ENCODE results near the gene MSI2.

The MSI2 gene

GRCh38 chr17:57671667-57672632, 415.6 kb downstream of the MSI2 start:
- DNase-seq (ENCODE audit: low read depth, low spot score) = no peak
- H3K36me3 ChIP-seq (ENCODE audit: insufficient read depth, low read length) = no peaks in the 10 kb centered on the region
- no peak overlapping the region for H3K27ac ChIP-seq
- TF ChIP-seq FOXP2 (optimal IDR thresholded peaks at IDR 0.05; ENCODE audit: control extremely low read depth, extremely low read length, insufficient read depth) = no peak
- H3K9ac ChIP-seq (ENCODE audit: insufficient read length) = no peak overlapping the region
- no peak overlapping the region for H3K4me3 ChIP-seq
- H3K9me3 ChIP-seq (ENCODE audit: low read depth, low read length) = no peaks in the 10 kb centered on the region

GRCh38 chr17:57672971-57673370, 416.6 kb downstream of the MSI2 start:
- Histone ChIP-seq H3K4me3 (no peak overlapping the region), H3K27ac (no peak overlapping the region), H3K36me3 (ENCODE audit: insufficient read depth, low read length) (no peaks in the 10 kb centered on the region), H3K9ac (ENCODE audit: insufficient read length) (no peak overlapping the region), H3K9me3 (ENCODE audit: low read depth, low read length) (no peaks in the 10 kb centered on the region)
- TF ChIP-seq FOXP2 (optimal IDR thresholded peaks at IDR 0.05; ENCODE audit: control extremely low read depth, extremely low read length, insufficient read depth) (no peak), POLR2AphosphoS5 (IDR thresholded peaks at IDR 0.05; ENCODE audit: borderline replicate concordance, low read depth, low read length) (no peak), EZH2 (IDR thresholded peaks at IDR 0.05) (no peak)
- no peak for DNase-seq (ENCODE audit: low read depth, low spot score)

GRCh38 chr17:57674894-57675293, 418.6 kb downstream of the MSI2 start:
- no peak overlapping the region for H3K4me3 ChIP-seq
- TF ChIP-seq EZH2 (IDR thresholded peaks at IDR 0.05) (no peak), POLR2AphosphoS5 (IDR thresholded peaks at IDR 0.05; ENCODE audit: borderline replicate concordance, low read depth, low read length) (no peak), FOXP2 (optimal IDR thresholded peaks at IDR 0.05; ENCODE audit: control extremely low read depth, extremely low read length, insufficient read depth) (no peak)
- no peak overlapping the region for H3K9ac ChIP-seq (ENCODE audit: insufficient read length)
- H3K36me3 ChIP-seq (ENCODE audit: insufficient read depth, low read length) = no peaks in the 10 kb centered on the region
- no peak for DNase-seq (ENCODE audit: low read depth, low spot score)
- H3K27ac ChIP-seq = no peak overlapping the region
- H3K9me3 ChIP-seq (ENCODE audit: low read depth, low read length) = no peaks in the 10 kb centered on the region

- H3K36me3 ChIP-seq (ENCODE audit: insufficient read depth, low read length) = no peaks in the 10 kb centered on the region
- DNase-seq (ENCODE audit: low read depth, low spot score) = no peak
- no peak overlapping the region for H3K9ac ChIP-seq (ENCODE audit: insufficient read length)
- no peak overlapping the region for H3K4me3 ChIP-seq
- TF ChIP-seq EZH2 (IDR thresholded peaks at IDR 0.05) (no peak), FOXP2 (optimal IDR thresholded peaks at IDR 0.05; ENCODE audit: control extremely low read depth, extremely low read length, insufficient read depth) (no peak), POLR2AphosphoS5 (IDR thresholded peaks at IDR 0.05; ENCODE audit: borderline replicate concordance, low read depth, low read length) (no peak)
- H3K9me3 ChIP-seq (ENCODE audit: low read depth, low read length) = no peaks in the 10 kb centered on the region
- H3K27ac ChIP-seq = no peak overlapping the region
Observed at GRCh38 chr17:57675427-57676387, 419.4 kb downstream of the MSI2 start.

- Histone ChIP-seq H3K9me3 (ENCODE audit: low read depth, low read length) (no peaks in the 10 kb centered on the region), H3K9ac (ENCODE audit: insufficient read length) (no peak overlapping the region), H3K4me3 (no peak overlapping the region), H3K27ac (no peak overlapping the region), H3K36me3 (ENCODE audit: insufficient read depth, low read length) (no peaks in the 10 kb centered on the region)
- DNase-seq (ENCODE audit: low read depth, low spot score) = no peak
- TF ChIP-seq EZH2 (IDR thresholded peaks at IDR 0.05) (no peak), POLR2AphosphoS5 (IDR thresholded peaks at IDR 0.05; ENCODE audit: borderline replicate concordance, low read depth, low read length) (no peak), FOXP2 (optimal IDR thresholded peaks at IDR 0.05; ENCODE audit: control extremely low read depth, extremely low read length, insufficient read depth) (no peak)
Observed at GRCh38 chr17:57676543-57676942, 420.2 kb downstream of the MSI2 start.

GRCh38 chr17:57677301-57677700, 421.0 kb downstream of the MSI2 start:
- Histone ChIP-seq H3K9me3 (ENCODE audit: low read depth, low read length) (no peaks in the 10 kb centered on the region), H3K36me3 (ENCODE audit: insufficient read depth, low read length) (no peaks in the 10 kb centered on the region), H3K9ac (ENCODE audit: insufficient read length) (no peak overlapping the region), H3K27ac (no peak overlapping the region), H3K4me3 (no peak overlapping the region)
- no peak for DNase-seq (ENCODE audit: low read depth, low spot score)
- no peak for TF ChIP-seq FOXP2 (optimal IDR thresholded peaks at IDR 0.05; ENCODE audit: control extremely low read depth, extremely low read length, insufficient read depth)
- no peak for TF ChIP-seq POLR2AphosphoS5 (IDR thresholded peaks at IDR 0.05; ENCODE audit: borderline replicate concordance, low read depth, low read length)
- TF ChIP-seq EZH2 (IDR thresholded peaks at IDR 0.05) = no peak

GRCh38 chr17:57677858-57678257, 421.5 kb downstream of the MSI2 start:
- Histone ChIP-seq H3K4me3 (no peak overlapping the region), H3K36me3 (ENCODE audit: insufficient read depth, low read length) (no peaks in the 10 kb centered on the region), H3K9me3 (ENCODE audit: low read depth, low read length) (no peaks in the 10 kb centered on the region), H3K9ac (ENCODE audit: insufficient read length) (no peak overlapping the region), H3K27ac (no peak overlapping the region)
- TF ChIP-seq EZH2 (IDR thresholded peaks at IDR 0.05) (no peak), POLR2AphosphoS5 (IDR thresholded peaks at IDR 0.05; ENCODE audit: borderline replicate concordance, low read depth, low read length) (no peak), FOXP2 (optimal IDR thresholded peaks at IDR 0.05; ENCODE audit: control extremely low read depth, extremely low read length, insufficient read depth) (no peak)
- no peak for DNase-seq (ENCODE audit: low read depth, low spot score)

DNA sequence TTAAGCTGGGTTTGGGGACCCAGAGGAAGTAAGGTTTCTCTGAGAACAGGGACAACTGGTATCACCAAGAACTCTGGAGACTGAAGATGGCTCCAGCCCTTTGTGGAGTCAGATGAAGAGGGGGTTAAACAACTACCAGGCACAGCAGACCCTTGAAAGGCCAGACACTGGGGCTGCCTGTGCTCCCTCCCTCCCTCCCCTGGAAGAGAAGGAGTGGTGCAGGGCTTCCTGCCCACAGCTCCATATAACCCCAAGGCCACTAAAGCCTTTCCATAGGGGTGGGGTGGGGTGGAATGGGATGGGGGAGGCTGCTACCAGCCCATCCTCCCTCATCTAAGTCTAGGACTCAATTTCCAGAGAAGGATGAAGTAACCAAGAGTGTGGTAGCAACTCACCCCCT, 422.1 kb downstream of the MSI2 start:
- no peak overlapping the region for H3K27ac ChIP-seq
- H3K4me3 ChIP-seq = no peak overlapping the region
- DNase-seq (ENCODE audit: low read depth, low spot score) = no peak
- no peaks in the 10 kb centered on the region for H3K36me3 ChIP-seq (ENCODE audit: insufficient read depth, low read length)
- TF ChIP-seq POLR2AphosphoS5 (IDR thresholded peaks at IDR 0.05; ENCODE audit: borderline replicate concordance, low read depth, low read length) = no peak
- TF ChIP-seq EZH2 (IDR thresholded peaks at IDR 0.05) = no peak
- TF ChIP-seq FOXP2 (optimal IDR thresholded peaks at IDR 0.05; ENCODE audit: control extremely low read depth, extremely low read length, insufficient read depth) = no peak
- H3K9ac ChIP-seq (ENCODE audit: insufficient read length) = no peak overlapping the region
- no peaks in the 10 kb centered on the region for H3K9me3 ChIP-seq (ENCODE audit: low read depth, low read length)

Measured in SK-N-MC (cell line).